ENCODE data around the gene SOX6.
"Not testable (repeated sequence)": the region's sequence is repeated elsewhere in the genome, so short reads cannot be mapped to it uniquely, and the experiment has no call there.

Gene SOX6

GRCh38 chr11:16087886-16088285 is 268.5 kb downstream of the SOX6 start:
- DNase-seq = no peak

GRCh38 chr11:16086229-16086819 is 270.0 kb downstream of the SOX6 start:
- no peak for DNase-seq

- DNase-seq = no peak
These were observed 274.0 kb downstream of the SOX6 start for GRCh38 chr11:16082095-16083055.

- DNase-seq = no peak
These were observed 274.8 kb downstream of the SOX6 start for GRCh38 chr11:16081382-16082094.

- no peak for DNase-seq
These were observed 275.5 kb downstream of the SOX6 start for GRCh38 chr11:16080688-16081381.

GRCh38 chr11:16078936-16079335 is 277.4 kb downstream of the SOX6 start:
- DNase-seq = no peak

DNA sequence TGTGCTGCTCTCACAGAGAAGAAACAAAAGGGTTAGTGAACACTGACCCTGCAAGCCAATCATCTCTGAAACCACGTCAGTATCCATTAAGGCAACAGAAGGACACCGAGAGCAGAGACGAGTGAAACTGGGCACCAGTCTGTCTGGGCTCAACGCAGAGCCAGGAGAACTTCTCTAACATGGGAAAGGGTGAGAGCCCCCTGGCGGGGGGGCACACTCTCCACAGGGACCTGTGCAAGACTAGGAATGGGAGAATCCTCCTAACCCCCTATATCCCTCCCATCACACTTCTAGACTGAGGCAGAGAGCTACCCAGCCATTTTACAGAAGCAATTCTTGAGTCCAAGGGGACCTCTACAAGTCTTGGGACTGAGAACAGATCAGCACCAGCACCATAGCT is 285.8 kb downstream of the SOX6 start:
- no peak for DNase-seq

- DNase-seq = not testable (repeated sequence)
These were observed 289.1 kb downstream of the SOX6 start for GRCh38 chr11:16067268-16067667.

- no peak for DNase-seq
These were observed 297.0 kb downstream of the SOX6 start for GRCh38 chr11:16059332-16059731.

DNA sequence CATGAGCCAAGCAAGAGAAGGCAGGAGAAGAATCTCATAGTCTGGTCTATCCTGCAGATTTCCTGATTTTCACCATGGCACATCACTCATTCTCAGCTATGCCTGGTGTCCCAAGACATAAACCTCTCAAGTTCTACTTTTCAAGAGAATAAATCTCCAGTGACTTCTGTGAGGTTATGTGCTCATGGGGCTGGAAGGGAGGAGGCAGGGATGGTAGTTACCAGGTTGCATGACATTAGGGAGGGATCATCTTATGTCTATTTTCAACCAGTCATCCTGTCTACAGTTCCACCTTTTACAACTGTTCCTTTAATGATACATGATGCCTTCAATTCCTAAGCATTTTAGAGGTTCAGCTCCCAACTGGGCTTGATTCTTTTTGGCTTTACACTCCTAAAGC is 297.7 kb downstream of the SOX6 start:
- DNase-seq = no peak

DNA sequence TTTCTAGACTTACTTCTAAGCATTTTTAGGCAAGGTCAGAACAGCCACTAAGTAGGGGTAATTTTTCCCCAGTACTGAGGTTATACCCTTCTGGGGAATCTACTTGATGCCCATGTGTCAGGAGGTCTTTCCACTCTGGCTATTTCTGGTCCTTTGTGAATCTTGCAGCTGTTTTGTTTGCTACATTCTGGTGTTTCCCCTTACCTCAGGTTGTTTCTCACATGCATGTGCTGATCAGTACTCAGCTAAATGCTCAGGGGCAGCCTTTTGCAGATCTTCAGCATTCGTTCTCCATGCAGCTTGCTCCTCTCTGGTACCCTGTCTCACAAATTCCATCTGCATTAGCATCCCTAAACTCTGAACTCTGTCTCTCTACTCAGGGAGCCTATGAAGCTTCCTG is 303.6 kb downstream of the SOX6 start:
- no peak for DNase-seq

DNA sequence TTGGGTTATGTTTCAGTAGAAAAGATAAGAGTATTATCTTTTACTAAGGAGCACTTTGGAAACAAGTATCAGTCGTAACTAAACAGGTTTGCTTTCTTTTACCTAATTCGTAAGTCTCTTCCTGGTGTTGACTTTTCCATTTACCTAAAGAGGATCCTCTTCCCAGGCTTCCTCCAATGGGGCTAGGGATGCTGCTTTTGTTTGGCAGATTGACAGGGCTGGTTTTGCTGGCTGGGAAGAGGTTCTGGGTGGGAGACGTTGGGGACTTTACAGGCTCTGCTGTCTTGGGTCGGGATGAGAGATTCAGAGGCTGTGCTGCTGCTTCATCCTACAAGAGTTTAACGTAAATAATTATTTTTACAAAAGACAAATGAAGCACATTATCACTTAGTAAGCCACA is 306.7 kb downstream of the SOX6 start:
- DNase-seq = no peak

- no peak for DNase-seq
These were observed 309.3 kb downstream of the SOX6 start for GRCh38 chr11:16047073-16047472.

DNA sequence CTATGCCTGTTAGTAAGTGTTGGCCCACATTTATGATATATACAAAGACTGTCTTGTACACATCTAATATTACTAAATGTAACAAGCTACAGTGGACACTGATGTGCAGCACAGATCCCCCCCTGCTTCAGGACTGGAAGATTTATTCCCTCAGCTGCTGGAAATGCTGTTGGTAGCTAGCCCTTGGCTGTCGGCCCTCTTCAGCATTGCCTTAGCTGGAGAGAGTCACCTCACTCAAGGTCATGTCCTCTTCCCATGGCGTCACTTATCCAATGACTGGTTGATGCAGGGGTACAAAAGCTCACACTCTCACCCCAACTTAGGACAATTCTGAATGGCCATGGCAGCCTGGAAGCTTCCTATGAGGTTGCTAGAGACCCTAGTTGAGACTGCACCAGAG is 312.7 kb downstream of the SOX6 start:
- DNase-seq = no peak

DNA sequence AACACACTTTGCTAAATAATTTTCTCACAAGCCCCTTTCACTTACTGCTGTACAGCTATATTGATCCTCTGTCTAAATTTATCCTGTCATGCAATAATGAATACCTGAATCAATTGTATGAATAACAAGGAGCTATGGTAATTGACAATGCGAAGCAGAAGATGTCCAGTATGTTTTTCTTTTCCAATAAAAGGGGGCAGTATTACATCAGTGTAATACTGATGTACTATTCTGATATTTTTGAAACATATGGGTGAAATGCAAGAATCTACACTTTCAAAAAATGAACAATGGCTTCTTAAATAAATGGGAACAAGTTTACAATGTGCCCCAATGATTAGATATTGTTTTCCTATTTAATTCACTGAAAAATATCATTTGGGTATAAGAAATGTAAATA is 315.1 kb downstream of the SOX6 start:
- DNase-seq = no peak

- DNase-seq = no peak
These were observed 316.2 kb downstream of the SOX6 start for GRCh38 chr11:16040151-16040550.

- DNase-seq = no peak
These were observed 319.2 kb downstream of the SOX6 start for GRCh38 chr11:16037179-16037578.

DNA sequence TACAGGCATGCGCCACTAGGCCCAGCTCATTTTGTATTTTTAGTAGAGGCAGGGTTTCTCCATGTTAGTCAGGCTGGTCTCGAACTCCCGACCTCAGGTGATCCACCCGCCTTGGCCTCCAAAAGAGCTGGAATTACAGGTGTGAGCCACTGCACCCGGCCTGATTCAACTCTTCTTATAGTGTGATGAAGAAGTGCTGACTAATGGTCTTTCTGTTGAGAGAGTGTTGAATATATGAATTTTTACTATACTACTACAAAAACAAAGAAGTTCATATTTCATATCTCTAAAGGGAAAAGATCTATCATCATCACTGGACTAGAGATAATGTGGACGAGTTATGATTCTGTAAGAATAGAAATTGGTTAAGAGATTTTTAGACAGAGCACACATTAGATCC is 320.1 kb downstream of the SOX6 start:
- DNase-seq = no peak

DNA sequence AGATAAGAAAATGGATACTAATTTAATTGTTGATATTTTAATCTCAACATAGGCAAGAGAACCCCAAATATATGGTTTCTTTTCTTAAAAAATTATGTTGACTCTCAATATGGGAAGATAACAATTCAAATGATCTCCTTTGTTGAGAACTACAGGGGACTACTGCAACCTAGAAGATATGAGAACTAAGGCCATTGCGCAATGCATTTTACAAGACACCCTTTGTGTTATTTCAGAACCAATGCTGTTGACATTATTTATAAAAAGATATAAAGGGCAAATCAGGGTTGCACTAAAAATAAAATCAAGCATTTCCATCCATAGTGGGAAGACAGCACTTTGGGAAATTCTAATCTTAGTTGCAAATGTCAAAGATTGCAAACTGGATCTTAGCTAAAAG is 322.3 kb downstream of the SOX6 start:
- no peak for DNase-seq

- DNase-seq = no peak
These were observed 323.4 kb downstream of the SOX6 start for GRCh38 chr11:16032974-16033373.

DNA sequence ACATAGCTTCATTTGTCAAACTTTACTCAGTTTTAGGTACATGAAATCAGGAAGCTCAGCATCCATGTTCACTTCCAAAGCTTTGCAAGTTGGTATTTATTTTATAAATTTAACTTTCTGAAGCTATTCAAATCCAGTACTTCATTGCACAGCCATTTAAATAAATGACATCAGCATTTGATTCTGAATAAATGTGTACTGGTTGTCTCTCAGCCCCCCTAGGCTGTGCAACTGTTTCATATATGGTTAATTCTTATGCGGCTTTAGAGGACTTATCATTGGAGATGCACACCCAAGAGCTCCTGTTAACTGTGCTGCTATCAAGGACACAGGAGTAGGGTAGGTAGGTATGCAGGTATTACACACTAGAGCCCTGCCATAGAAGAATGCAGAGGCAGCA is 325.1 kb downstream of the SOX6 start:
- no peak for DNase-seq

GRCh38 chr11:16030664-16031063 is 325.7 kb downstream of the SOX6 start:
- DNase-seq = no peak

- DNase-seq = not testable (repeated sequence)
These were observed 327.2 kb downstream of the SOX6 start for GRCh38 chr11:16029151-16029550.
